GM19099 (cell line): ENCODE results near the gene PINK1.

Experiments
- POLR2A ChIP-seq: IDR thresholded peaks from 3 replicates; pipeline ENCODE4 v1.6.1; 2011; ENCODE audit warnings: low read depth; ENCODE audit not compliant: insufficient read length; ENCODE audit errors: extremely low read depth

The PINK1 gene

GRCh38 chr1:20700636-20701215, 67.5 kb downstream of the PINK1 start:
- TF ChIP-seq POLR2A: no peak
